Immature natural killer cell (primary cell): ENCODE results near the gene S100Z. TPM values are rescaled to one million over a fixed set of nuclear protein-coding genes. Genes with fewer than 3 reads are reported as not detected.
"Not testable (repeated sequence)": the region's sequence is repeated elsewhere in the genome, so short reads cannot be mapped to it uniquely, and the experiment has no call there.

ENCODE experiments used
- DNase-seq, 3 donors: peaks; one replicate each; pipeline ENCODE4 v3.0.0; 2022; ENCODE audit warnings: mixed read lengths in 1 of 3
- H3K27ac Mint-ChIP-seq, 6 donors: one replicate each; pipeline ENCODE4 v1.8.0; 2020; ENCODE audit warnings: mixed read lengths in 6 of 6, mild to moderate bottlenecking in 5 of 6, inconsistent platforms in 4 of 6, moderate library complexity in 3 of 6
- H3K27me3 Mint-ChIP-seq, 3 donors: one replicate each; pipeline ENCODE4 v1.8.0; 2020 to 2021; ENCODE audit warnings: low read depth in 3 of 3, mild to moderate bottlenecking in 3 of 3, mixed read lengths in 3 of 3, moderate library complexity in 3 of 3, inconsistent platforms in 1 of 3
- H3K36me3 Mint-ChIP-seq, 3 donors: one replicate each; pipeline ENCODE4 v1.8.0; 2020; ENCODE audit warnings: mixed read lengths in 3 of 3, inconsistent platforms in 2 of 3, mild to moderate bottlenecking in 2 of 3
- H3K4me1 Mint-ChIP-seq, 2 donors: one replicate each; pipeline ENCODE4 v1.8.0; 2020; ENCODE audit warnings: inconsistent platforms in 2 of 2, mild to moderate bottlenecking in 2 of 2, mixed read lengths in 2 of 2, moderate library complexity in 1 of 2
- H3K4me3 Mint-ChIP-seq, 5 donors: one replicate each; pipeline ENCODE4 v1.8.0; 2020; ENCODE audit warnings: mild to moderate bottlenecking in 5 of 5, mixed read lengths in 5 of 5, inconsistent platforms in 3 of 5, moderate library complexity in 3 of 5
- H3K9me3 Mint-ChIP-seq, 6 donors: one replicate each; pipeline ENCODE4 v1.8.0; 2020; ENCODE audit warnings: mild to moderate bottlenecking in 6 of 6, mixed read lengths in 6 of 6, inconsistent platforms in 4 of 6, moderate library complexity in 3 of 6
- polyA plus RNA-seq, 3 donors: library from polyadenylated mRNA; unstranded; fragments of 300-500 nt; fragmentation: Illumina TruSeq; gene quantifications; one replicate each; pipeline ENCODE4 v1.2.3, GENCODE V29; 2021

The S100Z gene
- polyA plus RNA-seq, 3 donors from 2014 or later: 0.73 to 2.5 TPM; not detected in 1

- Mint-ChIP-seq H3K27me3 (peaks cover 2 to 6% (median 2%) of the 10 kb centered on the region in 3 donors), H3K4me1 (no peaks in the 10 kb centered on the region), H3K9me3 (no peaks in the 10 kb centered on the region), H3K36me3 (no peaks in the 10 kb centered on the region), H3K4me3 (no peak overlapping the region), H3K27ac (no peak overlapping the region)
- peak; percentile 28 to 49 (median 41) for DNase-seq
Observed at GRCh38 chr5:76867827-76868693, 18.2 kb downstream of the S100Z start.

GRCh38 chr5:76870046-76870445 is 20.2 kb downstream of the S100Z start:
- Mint-ChIP-seq H3K9me3 (no peaks in the 10 kb centered on the region), H3K36me3 (no peaks in the 10 kb centered on the region), H3K27ac (no peak overlapping the region)

GRCh38 chr5:76874088-76874581 is 24.3 kb downstream of the S100Z start:
- H3K27ac Mint-ChIP-seq: no peak overlapping the region
- no peak for DNase-seq
- H3K4me1 Mint-ChIP-seq: no peaks in the 10 kb centered on the region

More at GRCh38 chr5:76870046-76870445, 20.2 kb downstream of the S100Z start:
- Mint-ChIP-seq H3K4me3 (no peak overlapping the region), H3K27me3 (peaks cover 2 to 6% (median 3%) of the 10 kb centered on the region in 3 donors), H3K4me1 (no peaks in the 10 kb centered on the region)
- no peak for DNase-seq

GRCh38 chr5:76888733-76889300 is 39.0 kb downstream of the S100Z start:
- H3K4me3 Mint-ChIP-seq: no peak overlapping the region
- no peak for DNase-seq
- no peaks in the 10 kb centered on the region for H3K9me3 Mint-ChIP-seq
- H3K36me3 Mint-ChIP-seq: no peaks in the 10 kb centered on the region
- H3K27me3 Mint-ChIP-seq: peaks cover 0 to 14% (median 1%) of the 10 kb centered on the region in 3 donors
- H3K27ac Mint-ChIP-seq: no peak overlapping the region
- no peaks in the 10 kb centered on the region for H3K4me1 Mint-ChIP-seq

More at GRCh38 chr5:76874088-76874581, 24.3 kb downstream of the S100Z start:
- peak overlapping the region in 1 of 5 donors; percentile 20 for H3K4me3 Mint-ChIP-seq
- H3K36me3 Mint-ChIP-seq: no peaks in the 10 kb centered on the region
- H3K9me3 Mint-ChIP-seq: no peaks in the 10 kb centered on the region
- peaks cover 2 to 5% (median 3%) of the 10 kb centered on the region in 3 donors for H3K27me3 Mint-ChIP-seq

GRCh38 chr5:76893294-76893693 is 43.5 kb downstream of the S100Z start:
- no peak overlapping the region for H3K4me3 Mint-ChIP-seq
- no peak for DNase-seq
- H3K27me3 Mint-ChIP-seq: peaks cover 2 to 11% (median 8%) of the 10 kb centered on the region in 3 donors
- peaks cover 0 to 6% (median under 1%) of the 10 kb centered on the region in 6 donors for H3K9me3 Mint-ChIP-seq
- H3K36me3 Mint-ChIP-seq: no peaks in the 10 kb centered on the region
- no peak overlapping the region for H3K27ac Mint-ChIP-seq
- no peaks in the 10 kb centered on the region for H3K4me1 Mint-ChIP-seq

- peaks cover 0 to 12% (median 3%) of the 10 kb centered on the region in 3 donors for H3K36me3 Mint-ChIP-seq
- H3K4me3 Mint-ChIP-seq: no peak overlapping the region
- no peaks in the 10 kb centered on the region for H3K4me1 Mint-ChIP-seq
- H3K27ac Mint-ChIP-seq: no peak overlapping the region
- peaks cover 0 to 23% (median 14%) of the 10 kb centered on the region in 6 donors for H3K9me3 Mint-ChIP-seq
- peaks cover 2 to 18% (median 14%) of the 10 kb centered on the region in 3 donors for H3K27me3 Mint-ChIP-seq
- DNase-seq: no peak
Observed at GRCh38 chr5:76896196-76896595, 46.4 kb downstream of the S100Z start.

GRCh38 chr5:76901522-76901921 is 51.7 kb downstream of the S100Z start:
- no peaks in the 10 kb centered on the region for H3K4me1 Mint-ChIP-seq
- peaks cover 2 to 15% (median 14%) of the 10 kb centered on the region in 3 donors for H3K27me3 Mint-ChIP-seq
- H3K4me3 Mint-ChIP-seq: no peak overlapping the region
- no peak overlapping the region for H3K27ac Mint-ChIP-seq
- DNase-seq: no peak
- H3K9me3 Mint-ChIP-seq: peaks cover 0 to 26% (median 16%) of the 10 kb centered on the region in 6 donors
- peaks cover 0 to 12% (median 3%) of the 10 kb centered on the region in 3 donors for H3K36me3 Mint-ChIP-seq

GRCh38 chr5:76908166-76908565 is 58.4 kb downstream of the S100Z start:
- H3K27me3 Mint-ChIP-seq: peaks cover 1 to 10% (median 7%) of the 10 kb centered on the region in 3 donors

GRCh38 chr5:76910344-76910933 is 60.6 kb downstream of the S100Z start:
- DNase-seq, H3K4me3 Mint-ChIP-seq, H3K36me3 Mint-ChIP-seq, H3K9me3 Mint-ChIP-seq, H3K4me1 Mint-ChIP-seq, H3K27ac Mint-ChIP-seq: not testable (repeated sequence)
- H3K27me3 Mint-ChIP-seq: peaks cover 1 to 17% (median 7%) of the 10 kb centered on the region in 3 donors

More at GRCh38 chr5:76908166-76908565, 58.4 kb downstream of the S100Z start:
- Mint-ChIP-seq H3K4me1 (no peaks in the 10 kb centered on the region), H3K36me3 (no peaks in the 10 kb centered on the region), H3K9me3 (no peaks in the 10 kb centered on the region), H3K27ac (no peak overlapping the region), H3K4me3 (no peak overlapping the region)
- DNase-seq: no peak

- H3K4me3 Mint-ChIP-seq, H3K4me1 Mint-ChIP-seq, H3K27ac Mint-ChIP-seq, H3K9me3 Mint-ChIP-seq, DNase-seq, H3K36me3 Mint-ChIP-seq: not testable (repeated sequence)
- peaks cover 0 to 17% (median 4%) of the 10 kb centered on the region in 3 donors for H3K27me3 Mint-ChIP-seq
Observed at GRCh38 chr5:76914671-76915070, 64.9 kb downstream of the S100Z start.

- Mint-ChIP-seq H3K4me3 (no peak overlapping the region), H3K36me3 (peaks cover 0 to 2% (median 0%) of the 10 kb centered on the region in 3 donors), H3K27me3 (peaks cover 0 to 9% (median 2%) of the 10 kb centered on the region in 3 donors), H3K27ac (no peak overlapping the region), H3K4me1 (no peaks in the 10 kb centered on the region), H3K9me3 (peaks cover 0 to 4% (median 0%) of the 10 kb centered on the region in 6 donors)
- no peak for DNase-seq
Observed at GRCh38 chr5:76918539-76918938, 68.7 kb downstream of the S100Z start.

GRCh38 chr5:76920491-76920890 is 70.7 kb downstream of the S100Z start:
- no peaks in the 10 kb centered on the region for H3K4me1 Mint-ChIP-seq
- no peaks in the 10 kb centered on the region for H3K36me3 Mint-ChIP-seq
- no peak overlapping the region for H3K4me3 Mint-ChIP-seq

GRCh38 chr5:76926329-76927105 is 76.7 kb downstream of the S100Z start:
- Mint-ChIP-seq H3K4me3 (no peak overlapping the region), H3K4me1 (no peaks in the 10 kb centered on the region), H3K36me3 (no peaks in the 10 kb centered on the region), H3K27me3 (peaks cover 0 to 9% (median 8%) of the 10 kb centered on the region in 3 donors), H3K27ac (no peak overlapping the region), H3K9me3 (no peaks in the 10 kb centered on the region)
- no peak for DNase-seq

More at GRCh38 chr5:76920491-76920890, 70.7 kb downstream of the S100Z start:
- H3K27ac Mint-ChIP-seq: no peak overlapping the region
- H3K9me3 Mint-ChIP-seq: no peaks in the 10 kb centered on the region
- no peak for DNase-seq
- H3K27me3 Mint-ChIP-seq: peaks cover 0 to 4% (median 3%) of the 10 kb centered on the region in 3 donors
